ENCODE measurements around the gene ANTXR1.
"Not testable (repeated sequence)": the region's sequence is repeated elsewhere in the genome, so short reads cannot be mapped to it uniquely, and the experiment has no call there.

The ANTXR1 gene

DNA sequence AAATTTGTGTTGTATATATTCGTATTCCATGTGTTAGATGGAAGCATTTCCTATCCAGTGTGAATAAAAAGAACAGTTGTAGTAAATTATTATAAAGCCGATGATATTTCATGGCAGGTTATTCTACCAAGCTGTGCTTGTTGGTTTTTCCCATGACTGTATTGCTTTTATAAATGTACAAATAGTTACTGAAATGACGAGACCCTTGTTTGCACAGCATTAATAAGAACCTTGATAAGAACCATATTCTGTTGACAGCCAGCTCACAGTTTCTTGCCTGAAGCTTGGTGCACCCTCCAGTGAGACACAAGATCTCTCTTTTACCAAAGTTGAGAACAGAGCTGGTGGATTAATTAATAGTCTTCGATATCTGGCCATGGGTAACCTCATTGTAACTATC lies 235.3 kb downstream of the ANTXR1 start:
- Histone ChIP-seq H3K36me3 (ENCODE audit: control insufficient read depth in 2 of 2, insufficient read depth in 2 of 2, low read length in 2 of 2) (peaks cover 0 to 14% of the 10 kb centered on the region in 2 donors), H3K9me3 (ENCODE audit: control insufficient read depth in 2 of 2, low read length in 2 of 2) (no peaks in the 10 kb centered on the region), H3K4me1 (ENCODE audit: control insufficient read depth, insufficient read depth, low read length) (peaks cover 3% of the 10 kb centered on the region), H3K4me3 (ENCODE audit: low read length in 2 of 2) (no peak overlapping the region), H3K9ac (ENCODE audit: low read length in 2 of 2) (no peak overlapping the region), H3K27me3 (ENCODE audit: control insufficient read depth in 1 of 2, insufficient read depth in 2 of 2, low read length in 2 of 2) (no peaks in the 10 kb centered on the region), H3K27ac (ENCODE audit: low read length) (no peak overlapping the region)

DNA sequence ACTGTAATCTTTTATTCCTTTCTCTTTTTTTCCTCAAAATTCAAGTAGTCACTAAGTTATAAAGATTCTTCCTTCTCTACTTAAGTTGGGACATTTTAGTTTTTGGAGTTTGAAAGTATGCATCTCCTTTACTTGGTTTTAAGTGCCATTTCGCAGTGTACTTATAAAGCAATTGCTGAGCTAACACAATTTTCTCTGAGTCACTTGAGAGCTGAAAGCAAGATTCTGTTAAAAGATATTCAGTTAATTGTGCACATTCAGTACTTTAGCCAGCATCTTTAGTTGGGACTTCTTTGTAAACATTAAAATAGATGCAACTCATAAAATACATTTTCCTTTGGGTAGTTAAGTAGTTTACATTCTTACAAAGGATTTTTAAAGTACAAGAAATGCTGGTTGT lies 238.0 kb downstream of the ANTXR1 start:
- Histone ChIP-seq H3K4me1 (ENCODE audit: control insufficient read depth, insufficient read depth, low read length) (peaks cover 7% of the 10 kb centered on the region), H3K36me3 (ENCODE audit: control insufficient read depth in 2 of 2, insufficient read depth in 2 of 2, low read length in 2 of 2) (peaks cover 0 to 11% of the 10 kb centered on the region in 2 donors), H3K27ac (ENCODE audit: low read length) (no peak overlapping the region), H3K27me3 (ENCODE audit: control insufficient read depth in 1 of 2, insufficient read depth in 2 of 2, low read length in 2 of 2) (no peaks in the 10 kb centered on the region), H3K4me3 (ENCODE audit: low read length in 2 of 2) (no peak overlapping the region), H3K9me3 (ENCODE audit: control insufficient read depth in 2 of 2, low read length in 2 of 2) (no peaks in the 10 kb centered on the region), H3K9ac (ENCODE audit: low read length in 2 of 2) (no peak overlapping the region)

DNA sequence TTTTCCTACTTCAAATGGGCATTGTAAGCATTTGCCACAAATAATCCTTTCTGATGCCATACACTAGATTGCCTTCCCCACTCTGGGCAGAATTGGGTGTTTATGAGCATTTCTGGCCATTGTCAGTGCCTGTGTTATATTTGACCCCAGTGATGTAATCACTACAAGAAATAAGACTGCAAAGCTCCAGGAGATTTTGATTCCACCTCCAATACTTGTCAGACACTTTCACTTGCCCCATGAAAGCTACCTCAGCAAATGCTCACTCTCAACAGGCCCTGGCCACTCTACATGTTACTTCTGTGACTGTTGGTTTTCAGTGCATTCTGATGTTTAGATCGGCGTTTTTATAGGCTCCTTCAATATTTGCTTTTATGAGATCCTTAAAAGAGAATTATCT lies 239.0 kb downstream of the ANTXR1 start:
- Histone ChIP-seq H3K27me3 (ENCODE audit: control insufficient read depth in 1 of 2, insufficient read depth in 2 of 2, low read length in 2 of 2) (no peaks in the 10 kb centered on the region), H3K4me1 (ENCODE audit: control insufficient read depth, insufficient read depth, low read length) (peaks cover 7% of the 10 kb centered on the region), H3K9ac (ENCODE audit: low read length in 2 of 2) (no peak overlapping the region), H3K9me3 (ENCODE audit: control insufficient read depth in 2 of 2, low read length in 2 of 2) (no peaks in the 10 kb centered on the region), H3K36me3 (ENCODE audit: control insufficient read depth in 2 of 2, insufficient read depth in 2 of 2, low read length in 2 of 2) (peaks cover 0 to 8% of the 10 kb centered on the region in 2 donors), H3K4me3 (ENCODE audit: low read length in 2 of 2) (no peak overlapping the region), H3K27ac (ENCODE audit: low read length) (no peak overlapping the region)

DNA sequence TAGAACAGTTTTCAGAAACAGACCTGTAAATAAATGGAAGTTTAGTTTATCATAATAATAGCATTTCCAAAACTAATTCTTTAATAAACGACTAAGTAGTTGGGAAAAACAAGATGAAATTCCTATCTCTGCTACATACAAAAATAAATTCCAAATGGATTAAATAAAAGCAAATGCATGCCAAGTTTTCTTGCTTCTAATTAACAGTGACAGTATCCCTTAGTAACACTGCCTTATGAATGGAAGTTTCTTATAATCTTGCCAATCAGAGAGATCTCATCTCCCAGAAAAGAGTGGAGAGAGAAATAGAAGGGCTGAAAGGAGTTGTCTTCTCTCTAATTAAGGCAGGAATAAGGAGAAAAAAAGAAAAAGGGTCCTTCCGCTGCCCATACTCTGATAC lies 240.1 kb downstream of the ANTXR1 start:
- Histone ChIP-seq H3K4me3 (ENCODE audit: low read length in 2 of 2) (no peak overlapping the region), H3K27ac (ENCODE audit: low read length) (no peak overlapping the region), H3K4me1 (ENCODE audit: control insufficient read depth, insufficient read depth, low read length) (peaks cover 7% of the 10 kb centered on the region)

DNA sequence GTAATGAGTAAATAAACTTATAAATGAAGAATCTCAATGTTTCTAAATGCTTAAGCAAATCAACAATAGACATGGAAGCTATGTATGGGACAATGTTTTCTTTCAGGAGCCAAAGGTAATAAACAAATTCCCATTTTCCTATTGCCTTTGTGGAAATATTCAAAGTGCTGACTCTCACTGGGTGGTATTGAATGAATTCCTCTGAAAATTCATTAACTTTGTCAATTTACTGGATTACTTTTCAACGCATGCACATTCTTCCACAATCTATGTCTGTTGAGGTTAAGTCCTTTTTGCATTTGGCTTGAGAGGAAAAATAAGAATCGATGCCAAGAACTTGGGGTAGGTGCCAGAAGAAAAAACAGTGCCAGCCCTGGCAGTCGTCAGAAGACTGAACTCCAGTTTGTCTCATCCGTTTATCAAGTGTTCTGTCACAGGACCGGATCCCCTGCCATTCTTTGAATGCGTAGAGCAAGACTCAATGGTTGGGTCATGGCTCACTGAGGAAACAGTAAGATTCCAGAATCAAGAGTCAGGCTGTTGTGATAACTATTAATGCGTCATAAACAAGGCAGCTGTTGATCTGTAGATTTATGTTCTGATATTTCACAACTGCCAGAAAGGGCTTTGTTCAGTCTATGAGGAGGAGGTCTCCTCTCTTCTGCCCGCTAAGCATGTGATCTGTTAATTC lies 240.8 kb downstream of the ANTXR1 start:
- Histone ChIP-seq H3K9me3 (ENCODE audit: control insufficient read depth in 2 of 2, low read length in 2 of 2) (no peaks in the 10 kb centered on the region), H3K36me3 (ENCODE audit: control insufficient read depth in 2 of 2, insufficient read depth in 2 of 2, low read length in 2 of 2) (no peaks in the 10 kb centered on the region), H3K4me3 (ENCODE audit: low read length in 2 of 2) (no peak overlapping the region), H3K27ac (ENCODE audit: low read length) (no peak overlapping the region), H3K27me3 (ENCODE audit: control insufficient read depth in 1 of 2, insufficient read depth in 2 of 2, low read length in 2 of 2) (no peaks in the 10 kb centered on the region), H3K4me1 (ENCODE audit: control insufficient read depth, insufficient read depth, low read length) (peaks cover 7% of the 10 kb centered on the region), H3K9ac (ENCODE audit: low read length in 2 of 2) (no peak overlapping the region)

More for the DNA sequence above, 240.1 kb downstream of the ANTXR1 start:
- Histone ChIP-seq H3K36me3 (ENCODE audit: control insufficient read depth in 2 of 2, insufficient read depth in 2 of 2, low read length in 2 of 2) (no peaks in the 10 kb centered on the region), H3K9ac (ENCODE audit: low read length in 2 of 2) (no peak overlapping the region), H3K27me3 (ENCODE audit: control insufficient read depth in 1 of 2, insufficient read depth in 2 of 2, low read length in 2 of 2) (no peaks in the 10 kb centered on the region), H3K9me3 (ENCODE audit: control insufficient read depth in 2 of 2, low read length in 2 of 2) (no peaks in the 10 kb centered on the region)

DNA sequence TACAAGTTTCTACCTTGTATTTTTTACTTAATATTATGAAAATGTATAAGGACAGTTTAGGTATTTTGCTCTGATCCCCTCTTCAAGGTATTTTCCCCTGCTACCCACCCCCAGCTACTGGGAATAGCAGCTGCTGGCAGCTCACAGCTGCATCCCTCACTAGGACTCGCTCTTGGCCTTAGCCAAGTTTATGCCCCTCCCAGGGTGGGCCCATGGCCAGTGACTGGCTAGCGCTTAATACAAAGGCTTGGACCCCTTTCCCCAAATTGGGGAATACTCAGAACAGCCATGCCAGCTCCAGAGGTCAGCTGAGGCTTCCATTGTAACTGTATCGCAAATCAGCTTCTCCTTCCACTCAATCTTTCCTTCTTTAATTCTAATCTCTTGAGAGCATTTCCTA lies 242.8 kb downstream of the ANTXR1 start:
- Histone ChIP-seq H3K27ac (ENCODE audit: low read length) (no peak overlapping the region), H3K9me3 (ENCODE audit: control insufficient read depth in 2 of 2, low read length in 2 of 2) (peaks cover 4 to 7% of the 10 kb centered on the region in 2 donors), H3K4me1 (ENCODE audit: control insufficient read depth, insufficient read depth, low read length) (peaks cover 7% of the 10 kb centered on the region), H3K36me3 (ENCODE audit: control insufficient read depth in 2 of 2, insufficient read depth in 2 of 2, low read length in 2 of 2) (no peaks in the 10 kb centered on the region), H3K27me3 (ENCODE audit: control insufficient read depth in 1 of 2, insufficient read depth in 2 of 2, low read length in 2 of 2) (no peaks in the 10 kb centered on the region), H3K4me3 (ENCODE audit: low read length in 2 of 2) (no peak overlapping the region), H3K9ac (ENCODE audit: low read length in 2 of 2) (no peak overlapping the region)

DNA sequence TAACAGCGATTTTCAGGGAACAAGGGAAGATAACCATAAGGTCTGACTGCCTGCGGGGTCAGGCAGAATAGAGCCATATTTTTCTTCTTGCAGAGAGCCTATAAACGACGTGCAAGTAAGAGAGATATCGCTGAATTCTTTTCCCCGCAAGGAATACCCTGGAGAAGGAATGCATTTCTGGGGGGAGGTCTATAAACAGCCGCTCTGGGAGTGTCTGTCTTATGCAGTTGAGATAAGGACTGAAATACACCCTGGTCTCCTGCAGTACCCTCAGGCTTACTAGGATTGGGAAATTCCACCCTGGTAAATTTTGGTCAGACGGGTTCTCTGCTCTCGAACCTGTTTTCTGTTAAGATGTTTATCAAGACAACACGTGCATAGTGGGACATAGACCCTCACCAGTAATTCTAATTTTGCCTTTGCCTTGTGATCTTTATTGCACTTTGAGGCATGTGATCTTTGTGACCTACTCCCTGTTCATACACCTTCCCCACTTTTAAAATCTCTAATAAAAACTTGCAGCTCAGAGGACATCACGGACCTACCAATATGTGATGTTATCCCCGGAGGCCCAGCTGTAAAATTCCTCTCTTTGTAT lies 247.1 kb downstream of the ANTXR1 start:
- not testable (repeated sequence) for H3K36me3 ChIP-seq (ENCODE audit: control insufficient read depth in 2 of 2, insufficient read depth in 2 of 2, low read length in 2 of 2); H3K27me3 ChIP-seq (ENCODE audit: control insufficient read depth in 1 of 2, insufficient read depth in 2 of 2, low read length in 2 of 2); H3K4me1 ChIP-seq (ENCODE audit: control insufficient read depth, insufficient read depth, low read length); H3K9ac ChIP-seq (ENCODE audit: low read length in 2 of 2); H3K4me3 ChIP-seq (ENCODE audit: low read length in 2 of 2); H3K9me3 ChIP-seq (ENCODE audit: control insufficient read depth in 2 of 2, low read length in 2 of 2); H3K27ac ChIP-seq (ENCODE audit: low read length)

DNA sequence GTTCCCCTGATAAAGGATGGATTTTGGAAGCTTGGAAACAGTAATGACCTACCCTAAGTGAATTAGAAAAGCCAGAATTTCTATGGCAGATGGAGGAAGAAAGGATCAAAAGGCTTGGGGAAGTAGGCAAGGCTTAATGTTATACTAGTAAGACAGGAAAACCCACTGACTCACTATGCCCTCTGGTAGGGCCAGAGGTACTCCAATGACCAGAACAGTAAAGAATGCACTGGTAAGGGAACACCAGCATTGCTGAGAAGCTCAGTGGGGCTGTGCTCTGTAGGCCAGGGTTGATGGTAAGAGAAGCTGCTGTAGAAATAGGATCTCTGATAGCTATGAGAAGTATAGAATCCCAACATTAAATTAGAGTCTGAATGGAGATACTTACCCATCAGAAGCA lies 247.7 kb downstream of the ANTXR1 start:
- Histone ChIP-seq H3K4me1 (ENCODE audit: control insufficient read depth, insufficient read depth, low read length) (peaks cover 1% of the 10 kb centered on the region), H3K27me3 (ENCODE audit: control insufficient read depth in 1 of 2, insufficient read depth in 2 of 2, low read length in 2 of 2) (no peaks in the 10 kb centered on the region), H3K9me3 (ENCODE audit: control insufficient read depth in 2 of 2, low read length in 2 of 2) (peaks cover 6 to 7% of the 10 kb centered on the region in 2 donors), H3K27ac (ENCODE audit: low read length) (no peak overlapping the region), H3K4me3 (ENCODE audit: low read length in 2 of 2) (no peak overlapping the region), H3K36me3 (ENCODE audit: control insufficient read depth in 2 of 2, insufficient read depth in 2 of 2, low read length in 2 of 2) (no peaks in the 10 kb centered on the region), H3K9ac (ENCODE audit: low read length in 2 of 2) (no peak overlapping the region)

DNA sequence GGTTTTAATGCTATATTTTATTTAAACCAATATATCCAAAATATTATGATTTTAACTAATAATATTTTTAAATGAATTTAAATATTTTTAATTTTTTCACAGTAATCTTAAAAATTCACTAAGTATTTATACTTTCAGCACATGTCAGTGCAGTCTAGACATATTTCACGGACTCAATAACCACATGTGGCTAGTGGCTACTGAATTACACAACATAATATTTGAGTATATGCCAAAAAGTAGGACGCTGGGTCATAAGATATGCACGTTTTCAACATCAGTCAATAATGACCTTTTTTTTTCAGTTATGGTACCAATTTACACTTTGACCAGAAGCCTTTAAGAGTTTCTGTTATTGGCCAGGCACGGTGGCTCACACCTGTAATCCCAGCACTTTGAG lies 256.4 kb downstream of the ANTXR1 start:
- no peak overlapping the region for H3K4me3 ChIP-seq (ENCODE audit: low read length in 2 of 2)
- no peaks in the 10 kb centered on the region for H3K36me3 ChIP-seq (ENCODE audit: control insufficient read depth in 2 of 2, insufficient read depth in 2 of 2, low read length in 2 of 2)
- H3K4me1 ChIP-seq (ENCODE audit: control insufficient read depth, insufficient read depth, low read length) = peaks cover 5% of the 10 kb centered on the region
- H3K9ac ChIP-seq (ENCODE audit: low read length in 2 of 2) = no peak overlapping the region
- H3K27ac ChIP-seq (ENCODE audit: low read length) = no peak overlapping the region
- H3K27me3 ChIP-seq (ENCODE audit: control insufficient read depth in 1 of 2, insufficient read depth in 2 of 2, low read length in 2 of 2) = no peaks in the 10 kb centered on the region
- H3K9me3 ChIP-seq (ENCODE audit: control insufficient read depth in 2 of 2, low read length in 2 of 2) = no peaks in the 10 kb centered on the region

DNA sequence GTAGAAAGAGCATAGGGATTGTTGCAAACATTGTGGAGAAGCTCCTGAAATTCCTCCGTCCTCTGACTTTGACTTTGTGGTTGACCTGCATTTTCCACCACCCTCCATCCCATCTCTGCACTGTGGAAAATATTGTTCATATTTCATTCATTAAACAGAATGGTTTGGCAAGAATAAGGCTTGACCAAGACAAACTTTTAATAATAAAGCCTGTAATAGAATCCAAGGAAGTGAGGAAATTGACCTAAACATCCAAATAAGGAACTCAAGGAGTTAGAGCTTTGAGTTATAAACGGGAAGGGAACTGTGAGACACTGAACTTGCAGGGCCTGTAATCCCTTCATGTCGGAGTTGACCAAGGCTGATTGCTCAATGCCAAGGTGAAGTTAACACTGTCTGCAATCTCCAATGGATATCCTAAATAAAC lies 258.9 kb downstream of the ANTXR1 start:
- H3K9me3 ChIP-seq (ENCODE audit: control insufficient read depth in 2 of 2, low read length in 2 of 2) = no peaks in the 10 kb centered on the region
- H3K27ac ChIP-seq (ENCODE audit: low read length) = no peak overlapping the region
- H3K9ac ChIP-seq (ENCODE audit: low read length in 2 of 2) = no peak overlapping the region
- no peaks in the 10 kb centered on the region for H3K27me3 ChIP-seq (ENCODE audit: control insufficient read depth in 1 of 2, insufficient read depth in 2 of 2, low read length in 2 of 2)
- no peak overlapping the region for H3K4me3 ChIP-seq (ENCODE audit: low read length in 2 of 2)
- H3K4me1 ChIP-seq (ENCODE audit: control insufficient read depth, insufficient read depth, low read length) = peaks cover 5% of the 10 kb centered on the region
- no peaks in the 10 kb centered on the region for H3K36me3 ChIP-seq (ENCODE audit: control insufficient read depth in 2 of 2, insufficient read depth in 2 of 2, low read length in 2 of 2)

DNA sequence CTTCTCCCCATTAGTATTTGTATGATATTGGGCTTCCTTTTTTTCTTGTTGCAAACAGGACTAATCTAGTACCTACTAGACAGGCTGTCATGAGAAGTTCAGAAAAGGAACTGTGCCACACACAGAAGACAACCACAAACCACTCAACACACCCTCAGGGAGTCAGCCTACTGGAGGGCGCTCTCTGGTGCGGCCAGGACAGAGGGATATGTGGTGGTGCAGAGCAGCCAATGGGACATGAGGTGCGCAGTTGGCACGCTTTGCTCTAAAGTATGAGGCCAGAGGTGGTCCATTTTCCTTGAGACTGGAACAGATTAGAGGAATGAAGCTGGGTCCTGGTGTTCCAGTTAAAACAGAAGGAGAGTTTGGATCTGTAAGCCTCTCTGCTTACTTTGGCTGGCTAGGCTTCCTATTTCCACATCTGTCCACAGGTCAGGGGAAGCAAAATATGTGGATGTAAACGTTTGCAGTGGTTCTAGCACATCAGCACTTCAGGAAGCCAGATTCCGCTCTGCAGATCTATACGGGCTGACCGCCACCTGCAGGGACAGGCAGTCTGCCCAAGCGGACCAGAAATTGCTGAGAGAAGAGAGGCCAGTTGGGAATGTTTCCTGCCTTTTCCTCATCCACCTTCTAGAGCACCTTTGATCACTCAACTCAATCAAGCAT lies 260.0 kb downstream of the ANTXR1 start:
- Histone ChIP-seq H3K36me3 (ENCODE audit: control insufficient read depth in 2 of 2, insufficient read depth in 2 of 2, low read length in 2 of 2) (no peaks in the 10 kb centered on the region), H3K4me1 (ENCODE audit: control insufficient read depth, insufficient read depth, low read length) (peaks cover 5% of the 10 kb centered on the region), H3K27me3 (ENCODE audit: control insufficient read depth in 1 of 2, insufficient read depth in 2 of 2, low read length in 2 of 2) (no peaks in the 10 kb centered on the region), H3K4me3 (ENCODE audit: low read length in 2 of 2) (no peak overlapping the region), H3K9me3 (ENCODE audit: control insufficient read depth in 2 of 2, low read length in 2 of 2) (no peaks in the 10 kb centered on the region), H3K9ac (ENCODE audit: low read length in 2 of 2) (no peak overlapping the region), H3K27ac (ENCODE audit: low read length) (no peak overlapping the region)

All from stomach smooth muscle (tissue), 2 donors.